SKM-1 (cell line): ENCODE results near the gene PEX11A.

Experiments used
- DNase-seq: peaks from one replicate; lab custom pipeline; 2025; ENCODE audit not compliant: unreplicated experiment; lab: John Stamatoyannopoulos, UW

PEX11A gene

DNA sequence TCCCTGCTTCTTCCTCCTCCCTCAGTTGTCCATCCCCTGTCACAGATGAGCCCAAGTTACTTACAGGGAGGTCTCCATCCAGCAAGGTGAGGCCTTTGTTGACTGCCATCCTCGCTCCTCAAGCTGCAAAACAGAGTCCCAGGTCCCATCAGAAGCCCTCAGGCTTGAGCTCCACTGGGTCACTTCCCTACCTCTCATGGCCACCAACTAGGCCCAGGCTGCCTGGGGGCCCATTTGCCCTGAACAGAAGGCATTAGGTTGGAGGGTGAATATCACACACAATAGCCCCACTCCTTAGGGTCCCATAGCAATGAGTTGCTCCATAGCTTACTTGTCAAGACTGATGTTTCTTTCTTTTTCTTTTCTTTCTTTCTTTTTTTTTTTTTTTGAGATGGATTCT is 13.2 kb downstream of the PEX11A start:
- no peak for DNase-seq

DNA sequence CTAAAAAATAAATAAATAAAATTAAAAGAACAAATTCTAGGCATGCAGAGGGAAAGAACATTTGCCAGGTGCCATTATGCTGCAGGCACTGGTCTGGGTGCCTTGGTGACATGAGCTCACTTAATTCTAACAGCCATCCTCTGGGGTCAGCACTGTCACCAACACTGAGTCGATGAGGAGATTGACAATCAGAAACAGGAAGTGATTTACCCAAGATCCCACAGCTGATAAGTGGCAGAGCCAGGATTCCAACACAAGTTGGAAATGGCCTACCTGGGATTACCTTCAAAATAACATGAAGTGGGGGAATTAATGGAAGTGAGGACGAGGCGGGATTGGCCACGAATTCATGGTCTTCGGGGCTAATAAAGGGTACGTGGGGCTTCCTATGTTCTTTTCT is 14.9 kb downstream of the PEX11A start:
- no peak for DNase-seq

- DNase-seq = no peak
Measured at GRCh38 chr15:89674526-89674925, 16.0 kb downstream of the PEX11A start.

GRCh38 chr15:89673165-89673512 is 17.4 kb downstream of the PEX11A start:
- DNase-seq = no peak

GRCh38 chr15:89672221-89673164 is 18.1 kb downstream of the PEX11A start:
- DNase-seq = no peak

GRCh38 chr15:89671687-89672086 is 18.9 kb downstream of the PEX11A start:
- no peak for DNase-seq

DNA sequence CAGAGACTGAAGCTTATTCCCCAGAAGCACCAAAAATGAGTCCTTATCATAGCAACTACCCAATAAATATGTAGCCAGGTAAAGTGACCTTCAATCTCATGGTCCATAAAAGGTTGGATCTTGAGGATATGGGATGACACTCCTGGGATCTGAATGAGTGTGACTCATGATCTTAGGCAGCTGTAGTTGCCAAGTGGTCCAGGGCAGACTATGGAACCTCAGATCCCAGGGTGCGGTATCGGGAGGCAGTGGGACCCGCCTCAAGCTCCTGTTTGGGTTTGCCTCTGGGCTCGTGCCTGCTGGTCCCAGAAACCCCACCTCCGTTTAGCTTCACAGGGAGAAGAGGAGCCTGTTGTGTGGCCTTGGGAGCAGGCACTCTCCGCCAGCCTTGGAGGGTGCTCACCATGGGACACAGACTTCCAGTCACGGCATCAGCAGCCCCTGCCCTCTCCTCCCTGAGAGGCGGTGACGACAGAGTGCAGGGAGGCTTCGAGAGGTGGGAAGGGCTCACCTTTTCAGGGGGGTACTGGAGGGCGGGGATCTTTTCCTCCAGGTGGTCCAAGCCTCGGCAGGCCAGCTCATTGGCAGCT is 19.5 kb downstream of the PEX11A start:
- DNase-seq = no peak

DNA sequence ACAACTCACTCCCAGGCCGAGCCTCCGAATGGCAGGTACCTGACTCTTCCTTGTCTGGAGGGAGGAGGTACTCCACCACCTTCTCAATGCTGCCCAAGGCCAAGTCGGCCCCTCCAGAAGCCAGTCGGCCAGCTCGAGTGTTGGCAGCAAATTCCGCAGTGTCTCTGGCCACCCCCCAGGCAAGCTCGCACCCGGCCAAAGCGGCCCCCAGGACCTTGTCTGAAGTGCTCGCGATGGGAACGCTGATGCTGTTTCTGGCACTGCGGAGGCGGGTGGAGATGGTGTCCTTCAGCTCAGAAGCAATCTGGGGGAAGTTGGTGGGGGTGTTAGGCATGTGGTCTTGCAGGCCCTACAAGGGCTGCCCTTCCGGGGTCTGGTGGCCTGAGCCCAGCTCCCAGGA is 20.6 kb downstream of the PEX11A start:
- DNase-seq = no peak

DNA sequence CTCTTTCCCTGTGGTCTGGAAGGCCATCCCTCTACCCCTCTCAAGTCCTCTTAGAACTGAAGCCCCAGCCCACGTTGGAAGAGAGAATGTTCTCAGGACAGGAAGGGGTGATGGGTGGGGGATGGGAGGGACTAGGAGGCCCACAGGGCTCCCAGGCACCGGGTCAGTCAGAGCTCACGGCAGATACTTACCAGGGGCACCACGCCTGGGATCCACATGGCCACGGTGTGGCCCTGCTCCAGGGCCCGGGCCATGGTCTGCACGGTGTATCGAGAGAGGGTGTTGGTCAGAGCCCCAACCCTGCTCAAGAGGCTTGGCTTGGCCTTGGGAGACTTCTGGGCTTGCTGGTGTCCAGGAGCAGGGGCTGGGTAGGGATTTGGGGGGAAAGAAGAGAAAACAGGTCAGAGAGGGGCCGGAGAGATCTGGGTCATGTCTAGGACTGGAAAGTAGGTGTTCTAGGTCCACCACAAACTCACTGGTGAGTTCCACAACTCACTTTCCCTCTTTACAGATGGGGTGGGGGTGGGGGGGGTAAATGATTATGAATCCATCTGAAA is 21.2 kb downstream of the PEX11A start:
- no peak for DNase-seq

DNA sequence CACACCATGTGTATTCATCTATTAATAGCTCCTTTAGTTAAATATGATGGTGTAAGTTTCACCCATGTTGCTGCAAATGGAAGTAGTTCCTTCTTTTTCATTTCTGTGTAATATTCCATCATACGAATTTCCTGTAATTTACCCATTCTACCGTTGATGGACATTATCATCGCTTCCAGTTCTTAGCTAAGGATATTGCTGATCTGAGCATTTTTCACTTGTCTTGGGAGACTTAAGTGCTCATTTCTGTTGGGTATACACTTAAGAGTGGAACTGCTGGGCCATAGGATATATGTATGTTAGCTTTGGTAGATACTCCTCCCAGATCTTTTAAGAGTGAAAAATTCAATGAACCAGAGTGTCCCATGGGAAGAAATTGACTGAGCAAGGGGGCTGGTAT is 22.4 kb downstream of the PEX11A start:
- no peak for DNase-seq

GRCh38 chr15:89667706-89667960 is 22.9 kb downstream of the PEX11A start:
- DNase-seq = no peak

GRCh38 chr15:89666858-89667705 is 23.5 kb downstream of the PEX11A start:
- no peak for DNase-seq

DNA sequence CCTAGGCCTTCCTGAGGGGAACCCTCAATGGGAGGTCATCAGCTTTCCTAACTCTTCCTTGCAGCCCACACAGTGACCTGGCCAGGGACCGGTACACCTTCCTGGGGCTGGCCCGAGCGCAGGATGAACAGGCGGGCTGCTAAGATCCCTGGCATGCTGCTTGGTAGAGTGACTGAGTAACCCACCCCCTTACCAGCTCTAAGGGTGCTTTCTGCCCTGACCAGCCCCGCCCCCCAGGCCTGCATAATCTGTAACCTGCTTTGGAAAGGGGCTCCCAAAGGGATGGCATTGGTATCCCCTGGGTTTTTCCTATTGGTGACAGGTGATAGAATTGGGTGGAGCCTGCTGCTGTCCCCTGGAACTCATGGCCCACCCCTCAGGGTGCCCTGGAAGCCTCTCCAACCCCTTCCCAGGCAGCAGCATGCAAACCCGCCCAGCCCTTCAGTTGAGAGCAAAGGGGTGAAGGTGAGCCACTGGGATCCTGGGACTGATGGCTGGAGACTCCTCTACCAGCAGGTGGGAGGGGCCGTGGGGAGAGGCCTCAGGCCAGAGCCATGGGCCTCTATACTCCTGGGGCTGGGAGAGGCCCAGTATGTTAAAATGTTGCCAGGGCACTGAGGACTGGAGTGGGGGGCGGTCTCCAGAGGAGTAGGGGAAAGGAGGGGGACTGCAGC is 24.2 kb downstream of the PEX11A start:
- no peak for DNase-seq

DNA sequence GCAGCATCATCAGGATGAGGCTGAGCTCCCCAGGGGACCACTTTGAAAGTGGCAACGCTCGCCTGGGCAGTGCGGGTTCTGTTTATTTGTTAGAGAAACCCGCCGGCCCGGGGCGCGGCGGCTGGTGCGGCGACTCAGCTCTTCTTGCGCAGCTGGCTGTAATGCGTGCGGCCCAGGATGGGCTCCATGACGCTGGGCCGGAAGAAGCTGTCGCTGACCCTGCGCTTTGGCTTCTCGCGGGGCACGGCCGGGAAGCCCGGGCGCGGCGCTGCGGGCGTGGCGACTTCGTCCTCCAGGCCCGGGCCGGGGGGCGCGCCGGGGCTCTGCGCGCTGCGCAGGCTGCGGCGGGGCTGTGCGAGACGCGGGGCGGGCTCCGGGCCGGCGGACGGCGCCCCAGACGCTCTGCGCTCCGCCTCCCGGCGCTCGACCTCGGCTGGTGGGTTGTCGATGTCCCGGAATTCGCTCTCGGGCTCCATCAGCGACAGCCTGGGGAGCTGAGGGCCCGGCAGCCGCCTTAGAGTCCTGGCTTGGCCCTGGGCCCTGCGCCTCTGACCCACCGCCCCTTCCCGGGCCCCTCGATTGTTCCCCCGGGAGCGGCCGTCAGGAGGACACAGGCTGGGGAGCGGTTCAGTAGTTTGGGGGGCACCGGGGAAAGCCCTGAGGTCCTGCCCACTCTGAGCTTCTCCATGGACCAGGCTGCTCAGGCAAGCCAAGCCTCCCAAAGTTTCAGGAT is 24.9 kb downstream of the PEX11A start:
- no peak for DNase-seq

DNA sequence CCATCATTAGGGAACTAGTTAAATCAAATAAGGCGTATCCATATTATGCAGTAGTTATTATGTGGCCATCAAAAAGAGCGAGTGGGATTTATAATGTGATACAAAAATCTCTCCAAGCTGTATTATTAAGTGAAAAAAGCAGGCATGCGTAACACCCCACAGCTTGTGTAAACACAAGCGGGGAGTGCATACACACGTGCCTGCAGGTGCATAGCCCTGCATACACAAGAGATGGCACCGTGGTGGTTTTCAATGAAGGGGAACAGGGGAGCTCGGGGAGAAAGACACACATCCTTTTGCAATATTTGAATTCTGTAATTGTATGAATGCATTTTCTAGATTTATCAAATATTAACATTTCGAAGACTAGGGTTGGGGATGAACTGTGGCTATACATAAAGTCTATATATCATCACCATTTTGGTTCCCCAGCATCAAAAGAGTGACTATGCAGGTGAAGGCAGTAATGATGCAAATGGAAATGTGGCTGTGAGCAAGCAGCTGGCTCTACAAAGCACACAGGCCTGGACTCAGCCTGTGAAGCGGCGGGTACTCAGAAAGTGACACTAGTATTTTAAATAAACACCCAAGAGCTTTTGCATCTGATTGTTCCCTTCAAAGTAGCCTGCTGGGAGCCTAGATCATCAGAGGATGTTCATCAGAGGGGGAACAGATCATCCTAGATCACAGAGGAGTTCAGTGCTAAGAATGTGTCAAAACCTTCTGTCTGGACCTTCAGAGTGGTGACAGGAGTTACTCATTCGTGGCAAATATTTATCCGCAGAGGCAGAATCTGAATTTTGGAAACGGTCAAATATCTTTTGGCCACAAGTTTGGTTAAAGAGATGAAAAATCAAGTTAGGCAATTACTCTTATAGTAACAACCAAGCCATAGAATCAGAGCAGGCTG is 25.9 kb downstream of the PEX11A start:
- DNase-seq = no peak

DNA sequence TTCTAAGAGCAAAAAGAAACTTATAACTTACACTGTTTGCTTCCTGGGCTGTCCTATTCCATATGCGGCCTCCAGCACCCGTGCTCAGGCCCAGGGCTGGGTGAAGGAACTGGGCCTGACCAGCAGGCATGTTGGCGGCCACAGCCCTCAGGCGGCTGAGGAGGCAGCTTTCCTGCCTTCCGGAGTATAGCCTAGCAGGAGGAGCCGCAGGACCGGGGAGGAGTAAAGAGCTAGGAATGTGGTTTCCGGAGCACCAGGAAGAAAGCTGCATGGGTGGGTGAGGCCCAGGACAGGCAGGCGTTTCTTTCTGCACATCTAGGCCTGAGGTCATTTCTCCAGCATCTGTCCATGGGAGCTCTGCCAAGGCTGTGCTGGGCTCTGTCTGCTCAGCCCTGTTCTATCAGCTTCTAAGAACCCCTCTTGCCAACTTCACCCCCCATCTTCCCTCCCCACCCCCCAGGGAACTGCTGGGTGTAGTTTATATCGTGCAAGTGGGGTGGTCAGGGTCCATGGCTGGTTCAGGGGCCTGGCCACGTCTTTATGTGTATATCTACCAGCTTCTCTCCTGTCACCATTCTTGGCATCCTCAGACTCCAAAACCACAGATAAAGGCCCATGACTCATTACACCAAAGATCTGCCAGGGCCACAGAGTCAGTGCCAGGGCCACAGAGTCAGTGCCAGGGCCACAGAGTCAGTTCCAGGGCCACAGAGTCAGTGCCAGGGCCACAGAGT is 27.5 kb downstream of the PEX11A start:
- no peak for DNase-seq

DNA sequence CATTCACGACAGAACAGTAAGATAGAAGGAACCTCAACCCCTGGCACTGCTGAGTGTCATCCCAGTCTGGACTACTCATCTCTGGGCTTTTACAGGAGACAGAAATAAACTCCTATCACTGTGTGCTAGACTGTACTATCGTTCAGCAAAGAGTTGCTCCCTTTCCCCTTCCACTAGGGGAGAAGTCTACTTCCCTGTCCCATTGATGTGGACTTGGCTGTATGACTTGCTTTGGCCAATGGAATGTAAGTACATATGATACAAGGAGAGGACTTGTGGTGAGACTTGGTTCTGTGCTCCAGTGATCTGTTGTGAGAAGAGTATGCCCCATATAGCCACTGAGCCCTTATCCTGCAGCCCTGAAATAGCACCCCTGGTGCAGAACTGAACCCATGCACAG is 30.0 kb downstream of the PEX11A start:
- no peak for DNase-seq

GRCh38 chr15:89659295-89659694 is 31.3 kb downstream of the PEX11A start:
- DNase-seq = no peak

- DNase-seq = no peak
Measured at GRCh38 chr15:89657686-89658200, 32.8 kb downstream of the PEX11A start.
